ENCODE data around the gene NUDT8.
"Not testable (repeated sequence)": the region's sequence is repeated elsewhere in the genome, so short reads cannot be mapped to it uniquely, and the experiment has no call there.

NUDT8 gene

GRCh38 chr11:67660752-67661151 lies 31.0 kb upstream of the NUDT8 start:
- not testable (repeated sequence) for DNase-seq (ENCODE audit: low read depth)

DNA sequence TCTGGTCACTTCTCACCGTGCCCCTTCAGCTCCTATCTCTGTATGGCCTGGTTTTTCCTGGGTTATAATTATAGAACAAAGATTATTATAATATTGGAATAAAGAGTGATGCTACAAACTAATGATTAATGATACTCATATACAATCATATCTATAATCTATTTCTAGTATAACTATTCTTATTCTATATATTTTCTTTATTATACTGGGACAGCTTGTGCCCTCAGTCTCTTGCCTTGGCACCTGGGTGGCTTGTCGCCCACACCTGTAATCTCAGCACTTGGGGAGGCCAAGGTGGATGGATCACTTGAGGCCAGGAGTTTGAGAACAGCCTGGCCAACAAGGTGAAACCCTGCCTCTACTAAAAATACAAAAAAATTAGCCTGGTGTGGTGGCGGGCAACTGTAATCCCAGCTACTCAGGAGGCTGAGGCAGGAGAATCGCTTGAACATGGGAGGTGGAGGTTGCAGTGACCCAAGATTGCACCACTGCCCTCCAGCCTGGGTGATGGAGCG lies 30.0 kb upstream of the NUDT8 start:
- not testable (repeated sequence) for DNase-seq (ENCODE audit: low read depth)

GRCh38 chr11:67657300-67657699 lies 27.6 kb upstream of the NUDT8 start:
- no peak for DNase-seq (ENCODE audit: low read depth)

- no peak for DNase-seq (ENCODE audit: low read depth)
These were observed 26.7 kb upstream of the NUDT8 start for GRCh38 chr11:67656278-67656922.

- no peak for DNase-seq (ENCODE audit: low read depth)
These were observed 24.5 kb upstream of the NUDT8 start for GRCh38 chr11:67654225-67654624.

DNA sequence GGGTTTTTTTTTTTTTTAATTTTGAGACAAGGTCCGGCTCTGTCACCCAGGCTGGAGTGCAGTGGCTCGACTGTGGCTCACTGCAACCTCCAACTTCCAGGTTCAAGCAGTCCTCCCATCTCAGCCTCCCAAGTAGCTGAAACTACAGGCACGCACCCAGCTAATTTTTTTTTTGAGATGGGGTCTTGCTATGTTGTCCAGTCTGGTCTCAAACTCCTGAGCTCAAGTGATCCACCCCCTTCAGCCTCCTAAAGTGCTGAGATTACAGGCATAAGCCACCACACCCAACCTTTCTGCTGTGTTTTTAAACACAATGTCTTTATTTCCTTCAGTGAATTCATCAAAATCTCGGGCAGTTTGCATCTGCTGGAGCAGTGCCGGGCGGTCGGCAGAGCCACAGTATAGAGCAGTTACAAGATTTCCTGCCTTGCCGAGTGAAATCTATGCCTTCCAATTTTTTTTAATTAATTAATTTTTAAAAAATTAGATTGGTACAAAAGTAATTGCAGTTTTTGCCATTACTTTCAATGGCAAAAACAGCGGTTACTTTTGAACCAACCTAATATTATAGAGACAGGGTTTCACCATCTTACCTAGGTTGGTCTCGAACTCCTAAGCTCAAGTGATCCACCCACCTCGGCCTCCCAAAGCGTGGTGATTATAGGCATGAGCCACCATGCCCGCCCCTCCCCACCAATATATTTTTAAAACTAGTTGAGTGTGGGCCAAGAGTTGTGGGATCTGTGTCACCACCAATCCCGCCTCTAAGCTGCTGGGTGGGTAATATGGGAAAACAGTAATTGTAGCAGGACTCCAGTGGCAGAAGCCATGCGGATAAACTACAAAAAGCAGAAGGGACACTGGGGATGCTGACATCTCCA lies 23.5 kb upstream of the NUDT8 start:
- no peak for DNase-seq (ENCODE audit: low read depth)

DNA sequence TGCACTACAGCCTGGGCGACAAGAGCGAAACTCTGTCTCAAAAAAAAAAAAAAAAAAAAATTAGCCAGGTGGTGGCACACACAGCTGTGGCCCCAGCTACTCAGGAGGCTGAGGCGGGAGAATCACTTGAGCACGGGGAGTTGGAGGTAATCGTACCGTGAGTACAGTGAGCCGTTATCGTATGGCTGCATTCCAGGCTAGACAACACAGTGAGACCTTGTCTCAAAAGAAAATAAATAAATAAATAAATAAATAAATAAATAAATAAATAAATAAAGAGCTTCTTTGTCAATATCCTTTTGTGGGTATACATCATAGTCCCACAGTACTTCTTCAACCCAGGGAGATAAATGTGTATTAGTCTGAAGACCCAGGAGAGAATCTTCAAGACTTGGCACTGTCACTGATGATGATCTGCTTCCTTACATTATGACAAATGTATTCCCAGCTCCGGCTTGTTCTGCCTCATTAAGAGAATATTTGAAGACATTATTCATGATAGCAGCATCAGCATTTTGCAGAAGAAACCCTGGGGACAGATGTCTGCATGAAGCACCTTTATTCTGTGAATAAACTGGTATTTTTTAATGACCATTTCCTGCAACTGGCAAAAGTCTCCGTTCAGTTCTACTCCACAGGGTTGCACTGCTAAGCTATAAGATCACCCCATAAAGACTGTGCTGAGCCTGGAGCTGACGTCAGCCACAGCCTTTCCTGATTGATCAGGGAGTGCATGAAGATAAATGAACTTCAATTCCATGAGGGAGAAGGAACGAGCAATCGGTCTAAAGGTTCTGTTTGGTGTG lies 22.4 kb upstream of the NUDT8 start:
- no peak for DNase-seq (ENCODE audit: low read depth)

DNA sequence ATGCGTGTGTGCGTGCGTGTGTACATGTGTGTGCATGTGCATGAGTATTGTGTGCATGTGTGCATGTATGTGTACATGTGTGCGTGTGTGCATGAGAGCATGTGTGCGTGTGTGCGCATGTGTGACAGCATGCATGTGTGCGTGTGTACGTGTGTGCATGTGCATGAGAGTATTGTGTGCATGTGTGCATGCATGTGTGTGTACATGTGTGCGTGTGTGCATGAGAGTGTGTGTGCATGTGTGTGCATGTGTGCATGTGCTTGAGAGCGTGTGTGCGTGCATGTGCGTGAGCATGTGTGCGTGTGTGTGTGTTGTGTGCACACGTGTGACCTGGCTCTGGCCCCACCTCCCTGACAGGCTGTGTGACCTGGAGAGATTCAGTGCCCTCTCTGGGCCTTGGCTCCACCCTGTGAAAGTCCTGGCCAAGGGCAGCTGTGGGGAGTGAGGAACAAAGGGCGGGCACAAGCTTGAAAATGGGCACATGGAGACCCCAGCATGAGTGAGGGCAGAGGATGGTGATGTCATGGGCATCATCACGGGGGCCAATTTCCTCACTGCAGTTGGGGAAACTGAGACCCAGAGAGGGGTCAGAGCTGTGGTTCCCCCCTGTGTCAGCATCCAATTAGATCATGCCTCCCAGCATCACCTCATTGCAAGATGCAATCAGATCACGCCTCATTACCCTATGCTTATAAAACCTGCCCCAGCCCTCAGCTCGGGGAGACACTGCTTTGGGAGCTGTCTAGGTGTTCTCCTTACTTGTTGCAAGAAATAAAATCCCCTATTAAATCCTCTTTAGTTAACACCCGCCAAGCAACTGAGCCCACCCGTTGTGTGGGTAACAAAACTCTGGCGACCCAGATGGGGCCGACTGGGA lies 20.1 kb upstream of the NUDT8 start:
- no peak for DNase-seq (ENCODE audit: low read depth)

DNA sequence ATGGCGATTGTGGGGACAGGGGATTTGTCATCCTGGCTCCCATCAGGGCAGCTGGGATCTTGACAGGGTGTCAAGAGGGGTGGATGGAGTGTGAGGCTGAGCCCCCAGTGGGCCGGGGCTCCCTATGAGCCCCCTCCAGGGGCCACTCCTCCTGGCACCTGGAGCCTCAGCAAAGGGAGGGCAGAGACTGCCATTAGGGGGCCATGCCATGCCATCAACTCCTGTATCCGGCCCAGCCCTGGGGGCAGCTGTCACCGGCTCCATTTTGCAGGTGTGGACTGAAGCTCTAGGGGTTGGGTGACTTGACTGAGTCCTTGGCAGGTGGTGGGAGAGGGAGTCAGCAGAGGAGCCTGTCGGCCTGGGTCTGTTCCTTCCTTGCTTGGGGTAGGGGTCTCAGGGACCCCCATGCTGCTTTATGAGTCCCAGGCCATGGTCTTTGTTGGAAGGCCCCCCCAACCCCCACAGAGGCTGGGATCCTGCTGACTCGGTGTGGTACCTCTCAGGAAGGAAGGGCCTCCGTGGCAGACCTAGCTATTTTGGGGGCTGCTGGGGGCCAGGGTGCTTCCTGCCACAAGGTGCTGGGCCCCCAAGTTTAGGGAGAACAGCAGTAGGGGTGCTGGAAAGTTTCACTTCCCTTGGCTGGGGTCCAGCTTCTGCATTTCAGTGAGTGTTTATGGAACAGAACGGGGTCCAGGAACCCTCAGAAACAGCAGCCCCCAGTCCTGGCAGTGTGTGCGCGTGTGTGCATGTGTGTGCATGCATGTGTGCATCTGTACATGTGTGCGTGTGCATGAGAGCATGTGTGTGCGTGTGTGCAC lies 19.3 kb upstream of the NUDT8 start:
- DNase-seq (ENCODE audit: low read depth), result no peak

DNA sequence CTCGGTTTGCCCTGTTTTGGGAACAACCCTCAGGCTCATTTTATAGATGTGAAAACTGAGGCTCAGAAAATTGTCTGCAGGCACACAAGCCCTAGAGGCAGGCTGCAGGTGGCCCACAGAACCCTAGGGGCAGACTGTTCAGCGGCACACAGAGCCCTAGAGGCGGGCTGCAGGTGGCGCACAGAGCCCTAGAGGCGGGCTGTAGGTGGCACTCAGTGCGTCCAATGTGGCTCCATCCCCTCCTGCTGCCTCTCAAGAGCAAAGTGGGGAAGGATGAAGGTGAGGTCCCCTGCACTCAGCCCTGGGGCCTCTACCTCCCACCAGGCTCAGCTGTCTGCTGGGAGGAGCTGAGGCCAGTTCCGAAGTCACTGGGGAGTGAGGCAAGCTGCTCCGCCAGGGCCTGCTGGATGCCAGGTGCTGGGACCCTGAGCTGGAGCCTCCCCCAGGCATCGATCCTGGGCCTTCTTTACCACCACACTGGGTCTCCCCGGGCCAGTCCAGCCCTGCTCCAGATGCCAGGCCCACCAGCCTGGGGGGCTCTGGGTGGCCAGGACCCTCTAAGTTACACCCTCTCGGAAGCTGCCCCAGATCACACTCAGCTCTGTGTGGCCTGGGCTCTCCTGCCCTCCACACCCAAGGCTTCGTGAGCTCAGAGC lies 18.5 kb upstream of the NUDT8 start:
- DNase-seq (ENCODE audit: low read depth), result peak; percentile 38

DNA sequence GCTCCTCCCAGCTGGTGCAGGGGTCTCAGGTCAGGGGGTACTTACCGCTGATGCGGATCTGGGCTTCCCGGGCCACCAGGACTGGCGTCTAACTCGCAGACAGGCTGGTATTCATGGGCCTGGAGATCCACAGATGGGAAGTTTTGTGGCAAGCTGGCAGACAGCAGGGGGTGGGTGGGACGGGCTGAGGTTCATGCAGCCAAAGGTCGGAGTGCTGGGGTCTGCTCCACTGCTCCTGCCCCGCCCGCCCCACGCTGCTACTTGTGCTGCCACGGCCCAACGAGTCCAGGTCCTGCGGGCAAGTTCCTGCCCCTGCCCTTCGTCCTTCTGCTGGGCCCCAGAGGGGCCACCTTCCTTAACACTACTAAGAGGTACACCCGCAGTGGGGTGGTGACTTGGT lies 17.7 kb upstream of the NUDT8 start:
- DNase-seq (ENCODE audit: low read depth), result no peak

DNA sequence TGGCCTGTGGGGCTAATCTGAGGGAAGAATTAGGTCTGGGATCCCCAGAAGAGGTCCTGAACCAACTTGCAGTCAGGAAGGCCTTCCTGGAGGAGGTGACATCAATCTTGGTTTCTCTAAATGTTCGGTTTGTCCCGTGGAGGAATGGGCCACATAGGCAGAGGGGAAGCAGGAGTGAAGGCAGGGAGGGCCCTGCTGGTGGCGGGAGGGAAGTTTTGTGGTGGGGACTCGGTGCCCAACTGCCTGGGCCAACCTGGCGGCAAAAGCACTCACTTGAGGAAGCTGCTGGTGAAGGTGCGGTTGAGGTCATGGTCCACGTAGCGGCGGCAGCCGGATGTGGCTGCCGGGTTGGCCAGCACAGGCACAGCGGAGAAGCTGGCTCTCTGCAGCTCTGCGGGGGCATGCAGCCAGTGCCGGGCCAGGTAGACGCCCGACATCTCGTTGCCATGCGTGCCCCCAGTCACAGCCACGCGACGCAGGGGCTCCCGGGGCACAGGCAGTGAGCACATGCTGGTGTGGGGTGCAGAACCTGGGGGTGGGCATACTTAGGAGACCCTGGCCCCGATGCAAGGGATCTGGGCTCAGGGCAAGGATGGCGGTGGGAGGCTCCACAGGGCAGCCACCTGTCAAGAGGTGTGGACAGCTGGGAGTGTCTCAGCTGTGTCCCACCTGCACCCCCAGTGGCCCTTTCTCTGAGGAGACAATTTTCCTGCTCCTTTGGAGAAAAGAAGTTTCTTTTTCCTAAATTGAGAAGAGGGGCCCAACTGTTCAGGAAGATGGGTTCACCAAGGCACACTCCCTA lies 17.0 kb upstream of the NUDT8 start:
- no peak for DNase-seq (ENCODE audit: low read depth)

GRCh38 chr11:67645521-67646461 lies 16.1 kb upstream of the NUDT8 start:
- DNase-seq (ENCODE audit: low read depth), result no peak

GRCh38 chr11:67644472-67645418 lies 15.0 kb upstream of the NUDT8 start:
- DNase-seq (ENCODE audit: low read depth), result no peak

GRCh38 chr11:67644042-67644441 lies 14.3 kb upstream of the NUDT8 start:
- no peak for DNase-seq (ENCODE audit: low read depth)

- DNase-seq (ENCODE audit: low read depth), result no peak
These were observed 12.7 kb upstream of the NUDT8 start for GRCh38 chr11:67642173-67643120.
